ENCODE data around the gene SEC31B. TPM values are rescaled to one million over a fixed set of nuclear protein-coding genes. Genes with fewer than 3 reads are reported as not detected.
A peak's percentile ranks its signal among the peaks of the same experiment; 100 is the strongest.

The SEC31B gene, protein sequence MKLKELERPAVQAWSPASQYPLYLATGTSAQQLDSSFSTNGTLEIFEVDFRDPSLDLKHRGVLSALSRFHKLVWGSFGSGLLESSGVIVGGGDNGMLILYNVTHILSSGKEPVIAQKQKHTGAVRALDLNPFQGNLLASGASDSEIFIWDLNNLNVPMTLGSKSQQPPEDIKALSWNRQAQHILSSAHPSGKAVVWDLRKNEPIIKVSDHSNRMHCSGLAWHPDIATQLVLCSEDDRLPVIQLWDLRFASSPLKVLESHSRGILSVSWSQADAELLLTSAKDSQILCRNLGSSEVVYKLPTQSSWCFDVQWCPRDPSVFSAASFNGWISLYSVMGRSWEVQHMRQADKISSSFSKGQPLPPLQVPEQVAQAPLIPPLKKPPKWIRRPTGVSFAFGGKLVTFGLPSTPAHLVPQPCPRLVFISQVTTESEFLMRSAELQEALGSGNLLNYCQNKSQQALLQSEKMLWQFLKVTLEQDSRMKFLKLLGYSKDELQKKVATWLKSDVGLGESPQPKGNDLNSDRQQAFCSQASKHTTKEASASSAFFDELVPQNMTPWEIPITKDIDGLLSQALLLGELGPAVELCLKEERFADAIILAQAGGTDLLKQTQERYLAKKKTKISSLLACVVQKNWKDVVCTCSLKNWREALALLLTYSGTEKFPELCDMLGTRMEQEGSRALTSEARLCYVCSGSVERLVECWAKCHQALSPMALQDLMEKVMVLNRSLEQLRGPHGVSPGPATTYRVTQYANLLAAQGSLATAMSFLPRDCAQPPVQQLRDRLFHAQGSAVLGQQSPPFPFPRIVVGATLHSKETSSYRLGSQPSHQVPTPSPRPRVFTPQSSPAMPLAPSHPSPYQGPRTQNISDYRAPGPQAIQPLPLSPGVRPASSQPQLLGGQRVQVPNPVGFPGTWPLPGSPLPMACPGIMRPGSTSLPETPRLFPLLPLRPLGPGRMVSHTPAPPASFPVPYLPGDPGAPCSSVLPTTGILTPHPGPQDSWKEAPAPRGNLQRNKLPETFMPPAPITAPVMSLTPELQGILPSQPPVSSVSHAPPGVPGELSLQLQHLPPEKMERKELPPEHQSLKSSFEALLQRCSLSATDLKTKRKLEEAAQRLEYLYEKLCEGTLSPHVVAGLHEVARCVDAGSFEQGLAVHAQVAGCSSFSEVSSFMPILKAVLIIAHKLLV
- 10 to 100 TPM; 17.5 to 26.5 (median 20.5) TPM for polyA plus RNA-seq (ENCODE audit: insufficient read depth in 1 of 5, insufficient read length in 5 of 5, low replicate concordance in 1 of 5)
- long read RNA-seq, donor 1 = 0 reads
- long read RNA-seq, donor 2 = 0 reads
- long read RNA-seq, donor 3, partial matches to known transcripts = 0 of 1 reads
- long read RNA-seq, donor 3, other reads (novel, unspliced or antisense) = 0 of 1 reads
- long read RNA-seq, donor 4 = 0 reads
- long read RNA-seq, donor 5, partial matches to known transcripts = 5 of 5 reads
- long read RNA-seq, donor 5, other reads (novel, unspliced or antisense) = 0 of 5 reads
- long read RNA-seq, donor 6, partial matches to known transcripts = 0 of 2 reads
- long read RNA-seq, donor 6, other reads (novel, unspliced or antisense) = 0 of 2 reads
- long read RNA-seq, donor 7 = 0 reads
- long read RNA-seq, donor 8 = 0 reads

DNA sequence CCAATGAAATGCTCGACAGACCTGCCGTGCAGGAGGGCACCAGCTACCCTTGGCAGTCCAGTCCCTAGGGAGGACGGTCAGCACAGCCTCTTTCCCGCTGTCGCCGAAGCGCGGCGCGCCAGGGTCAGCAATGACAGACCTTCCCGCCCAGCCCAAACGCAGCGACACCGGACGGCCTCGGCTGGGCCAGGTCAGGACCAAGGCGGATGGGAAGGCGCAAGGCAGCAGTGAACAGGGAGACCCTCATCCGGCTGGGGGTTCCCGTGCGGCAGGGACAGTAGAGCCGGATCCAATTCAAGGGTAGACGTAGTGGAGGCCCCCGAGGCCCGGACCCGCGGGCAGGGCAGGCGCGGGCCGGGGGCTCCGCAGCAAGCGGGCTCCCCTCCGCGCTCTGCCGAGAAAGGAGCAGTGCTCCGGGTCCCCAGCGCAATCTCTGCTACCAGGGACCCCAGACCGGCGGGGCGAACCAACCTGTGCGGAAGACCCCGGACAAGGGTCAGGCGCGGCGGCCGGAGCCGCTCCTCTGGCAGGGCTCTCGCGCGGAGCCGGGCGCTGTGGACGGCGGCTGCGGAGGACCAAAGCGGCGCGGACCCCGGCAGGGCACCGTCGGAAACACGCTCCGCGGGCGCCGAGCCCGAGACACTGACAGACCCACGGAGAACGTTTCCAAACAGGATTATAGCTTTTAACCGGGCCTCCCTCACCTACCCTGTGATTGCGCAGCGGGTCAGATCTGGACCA is at the start of gene SEC31B:
TSS of gene SEC31B (minus strand) at position 551 of the 741 bp plus-strand sequence. CDS start 2,909 bp downstream, outside the sequence.
- DNase-seq = no peak

DNA sequence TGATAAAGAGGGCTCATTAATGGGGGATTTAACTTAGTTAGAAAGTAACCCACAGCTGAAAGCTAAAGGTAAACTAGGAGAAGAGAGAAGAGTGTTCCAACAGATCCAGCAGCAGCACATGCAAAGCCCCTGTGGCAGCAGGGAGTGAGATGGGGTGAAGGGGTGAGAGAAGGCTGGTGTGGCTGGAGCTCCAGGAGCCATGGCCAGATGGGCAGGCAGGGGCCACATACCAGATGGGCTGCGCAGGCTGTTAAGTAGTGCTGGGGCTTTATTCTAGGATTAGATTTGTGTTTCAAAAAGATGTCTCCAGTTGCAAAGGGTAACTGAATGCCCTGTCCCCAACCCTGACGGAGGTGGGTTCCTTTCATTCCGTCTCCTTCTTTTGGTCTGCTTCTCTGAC is 49.3 kb upstream of the SEC31B start:
- DNase-seq = no peak

DNA sequence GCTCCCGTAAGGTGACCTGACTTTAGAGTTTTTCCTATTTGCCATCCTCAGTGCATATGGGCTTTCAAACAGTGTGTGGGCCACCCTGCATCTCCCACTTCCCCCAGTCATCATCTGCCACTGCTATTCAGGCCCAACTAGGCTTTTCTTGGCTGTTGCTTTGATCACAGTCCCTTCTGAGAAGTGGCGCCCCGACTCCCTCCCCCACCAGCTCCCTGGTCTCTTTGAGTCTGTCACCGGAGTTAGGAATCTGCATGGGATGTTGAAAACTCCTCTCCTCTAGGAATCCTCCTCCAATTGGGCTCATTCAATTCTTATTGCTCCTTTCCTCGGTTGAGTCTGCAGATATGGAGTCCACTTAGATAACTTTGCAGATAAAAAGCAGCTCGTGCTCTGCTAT is 48.2 kb upstream of the SEC31B start:
- no peak for DNase-seq

DNA sequence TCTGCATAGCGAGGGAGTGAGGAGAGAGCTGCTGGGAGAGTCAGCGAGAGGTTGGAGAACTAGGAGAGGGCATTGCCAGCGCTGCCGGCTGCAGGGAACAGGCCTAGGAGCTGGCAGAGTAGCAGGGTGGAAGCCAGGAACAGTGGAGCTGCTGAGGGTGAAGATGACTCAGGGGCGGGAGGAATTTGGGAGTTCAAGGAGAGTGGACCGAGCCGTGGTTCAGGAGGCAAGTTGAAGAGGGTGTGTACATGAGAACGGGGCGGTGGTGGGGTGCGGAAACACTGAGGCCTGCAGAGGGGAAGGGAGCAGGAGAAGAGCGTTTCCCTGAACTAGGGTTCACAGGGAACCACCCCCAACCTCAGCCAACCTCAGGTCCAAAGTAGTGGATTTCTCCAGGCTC is 47.6 kb upstream of the SEC31B start:
- DNase-seq = no peak

DNA sequence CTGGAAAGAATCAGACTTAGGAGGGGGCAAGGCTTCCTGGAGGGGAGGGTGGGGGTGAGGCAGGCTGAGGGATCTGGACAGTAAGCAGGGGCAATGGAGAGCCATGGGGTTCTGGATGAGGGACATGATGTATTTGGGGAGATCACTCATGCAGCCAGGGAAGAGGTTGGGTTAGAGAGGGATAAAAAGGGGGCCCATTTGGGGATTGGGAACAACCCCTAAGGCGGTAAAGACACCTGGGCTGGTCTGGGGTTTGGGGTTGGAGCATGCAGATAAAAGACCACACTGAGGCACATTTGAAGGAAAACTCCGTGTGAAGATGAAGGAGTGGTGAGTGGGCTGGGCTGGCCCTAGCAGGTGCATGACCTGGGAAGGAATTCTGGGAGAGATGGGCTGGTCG is 46.9 kb upstream of the SEC31B start:
- no peak for DNase-seq

DNA sequence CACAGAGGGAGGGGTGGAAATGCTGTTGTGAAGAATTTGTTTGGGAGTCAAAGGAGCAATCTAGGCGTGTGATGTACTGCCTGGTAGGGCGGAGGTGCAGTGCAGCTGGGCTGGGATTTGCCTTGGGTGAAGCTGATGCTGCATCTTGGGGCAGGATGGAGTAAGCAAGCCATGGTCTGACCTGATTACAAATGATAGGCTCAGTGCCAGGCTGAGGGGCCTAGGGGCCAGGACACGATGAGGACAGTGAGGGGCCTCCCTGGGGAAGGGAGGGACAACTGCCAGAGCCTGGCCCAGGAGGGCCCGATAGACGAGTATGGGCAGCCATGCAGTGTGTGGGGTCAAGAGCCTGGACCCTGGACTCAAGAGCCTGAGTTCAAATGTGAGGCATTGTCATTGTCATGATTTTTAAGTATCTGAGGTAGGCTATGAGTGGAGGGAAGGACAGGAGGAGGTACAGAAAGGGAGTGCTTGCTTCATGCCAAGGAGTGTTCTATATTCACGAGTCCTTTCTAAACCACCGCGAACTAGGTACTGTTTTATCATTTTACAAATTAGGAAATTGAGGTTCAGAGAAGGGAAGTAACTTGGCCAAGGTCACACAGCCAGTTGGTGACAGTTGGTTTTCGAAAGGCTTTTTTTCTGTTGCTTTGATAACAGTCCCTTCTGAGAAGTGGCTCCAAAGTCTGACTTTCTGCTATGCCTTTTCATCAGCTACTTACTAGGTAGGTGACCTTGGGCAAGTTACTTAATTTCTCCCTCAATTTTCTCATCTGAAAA is 45.7 kb upstream of the SEC31B start:
- DNase-seq = no peak

DNA sequence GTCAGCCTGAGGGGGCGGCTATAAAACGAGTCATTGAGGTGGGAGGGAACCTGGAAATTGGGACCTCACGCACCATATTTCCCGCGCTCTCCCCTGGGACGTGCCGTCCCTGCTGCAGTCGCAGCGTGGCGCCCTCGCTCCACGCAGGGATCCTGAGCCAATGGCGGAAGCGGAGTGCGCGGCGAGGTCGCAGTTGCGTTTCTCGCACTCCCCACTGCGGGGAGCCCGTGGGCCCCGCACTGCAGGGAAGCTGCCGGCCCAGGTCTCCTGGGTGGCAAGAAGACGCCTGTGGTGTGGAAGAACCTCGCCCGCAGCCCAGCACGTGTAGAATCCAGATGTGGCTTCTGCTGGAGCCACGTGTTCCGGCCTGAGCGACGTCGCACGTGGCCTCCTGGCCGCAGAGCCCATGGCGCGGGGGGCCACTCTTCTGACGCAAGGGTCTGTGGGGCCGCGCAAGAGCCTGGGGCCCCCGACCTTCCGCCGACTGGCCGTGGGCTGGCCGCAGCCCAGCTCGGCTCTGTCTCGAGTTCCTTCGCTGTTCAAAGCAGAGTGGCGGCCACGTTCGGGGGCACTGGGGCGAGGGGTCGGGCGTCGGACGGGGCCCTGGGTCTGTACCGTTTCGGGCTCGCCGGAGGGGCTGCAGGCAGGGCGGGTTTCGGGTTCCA is 42.5 kb upstream of the SEC31B start:
- DNase-seq = peak; percentile 71 to 73

DNA sequence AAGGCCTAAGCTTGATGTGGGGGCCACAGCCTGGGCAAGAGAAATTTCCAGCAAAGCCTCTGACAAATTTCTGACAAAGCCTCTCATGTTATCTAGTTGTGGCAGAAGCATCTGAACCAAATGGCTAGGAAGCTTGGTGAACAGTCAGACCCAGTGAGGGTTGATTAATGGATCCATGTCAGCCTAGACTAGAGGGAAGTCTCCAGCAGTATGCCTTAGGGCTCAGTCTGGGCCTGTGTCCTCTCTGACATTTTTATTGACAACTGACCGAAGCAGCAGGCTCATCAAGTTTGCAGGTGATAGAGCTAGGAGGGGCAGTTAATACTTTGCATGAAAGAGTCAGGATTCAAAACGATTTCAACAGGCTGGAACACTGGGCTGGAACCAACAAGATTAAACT is 41.3 kb upstream of the SEC31B start:
- DNase-seq = no peak

DNA sequence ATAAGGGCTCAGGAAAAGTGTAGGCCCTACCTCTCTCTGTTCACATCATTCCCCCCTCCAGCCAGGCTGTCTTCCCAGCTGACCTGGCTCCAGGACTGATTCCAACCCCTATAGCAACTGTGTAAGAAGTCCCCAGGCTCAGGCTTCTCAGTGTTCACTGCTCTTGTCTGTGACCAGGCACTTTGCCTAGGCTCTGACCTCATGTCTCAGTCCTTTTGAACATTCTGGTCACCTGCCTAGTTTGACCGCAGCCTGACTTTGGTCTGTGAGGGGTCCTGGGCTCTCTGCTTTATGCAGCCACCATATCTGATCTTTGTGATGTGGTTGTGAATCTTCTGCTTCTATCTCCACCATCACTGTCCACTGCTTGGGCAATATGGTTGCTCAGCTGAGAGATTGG is 40.6 kb upstream of the SEC31B start:
- DNase-seq = no peak

DNA sequence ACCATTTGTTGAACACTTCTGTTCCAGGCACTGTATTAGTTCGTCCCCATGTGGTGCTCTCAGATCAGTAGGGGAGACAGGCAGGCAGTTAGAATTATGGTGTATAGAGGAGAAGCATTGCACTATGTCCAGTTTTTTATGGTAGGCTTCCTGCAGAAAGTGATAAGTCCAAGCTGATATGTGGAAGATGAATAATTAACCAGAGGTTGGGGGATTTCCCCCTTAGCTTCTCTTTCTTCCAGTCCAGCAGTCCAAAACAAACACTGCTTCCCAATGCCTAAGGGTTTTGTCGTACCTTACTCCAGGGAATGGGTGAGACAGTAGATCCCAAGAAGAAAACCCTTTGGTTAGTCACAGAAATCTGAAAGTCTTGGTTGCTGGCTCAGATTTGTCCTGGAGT is 35.2 kb upstream of the SEC31B start:
- no peak for DNase-seq

DNA sequence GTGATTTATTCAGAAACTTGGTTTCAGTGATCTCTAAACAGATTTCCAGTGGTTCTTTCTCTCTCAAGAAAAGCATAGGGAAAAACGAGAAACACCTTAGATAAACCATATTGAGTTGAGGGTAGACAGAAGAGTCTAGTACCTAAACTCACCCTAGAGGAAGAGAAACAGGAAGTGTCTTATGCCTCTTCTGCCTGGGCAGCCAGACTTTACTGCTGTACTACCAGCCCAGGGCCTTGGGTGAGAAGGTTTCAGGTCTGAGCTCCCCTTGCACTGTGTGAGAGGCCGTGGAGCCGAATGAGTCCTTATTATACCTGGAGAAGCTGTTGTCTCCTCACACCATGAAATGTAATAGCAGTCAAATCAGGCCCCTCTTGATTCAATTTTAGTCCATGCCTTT is 34.3 kb upstream of the SEC31B start:
- DNase-seq = no peak

DNA sequence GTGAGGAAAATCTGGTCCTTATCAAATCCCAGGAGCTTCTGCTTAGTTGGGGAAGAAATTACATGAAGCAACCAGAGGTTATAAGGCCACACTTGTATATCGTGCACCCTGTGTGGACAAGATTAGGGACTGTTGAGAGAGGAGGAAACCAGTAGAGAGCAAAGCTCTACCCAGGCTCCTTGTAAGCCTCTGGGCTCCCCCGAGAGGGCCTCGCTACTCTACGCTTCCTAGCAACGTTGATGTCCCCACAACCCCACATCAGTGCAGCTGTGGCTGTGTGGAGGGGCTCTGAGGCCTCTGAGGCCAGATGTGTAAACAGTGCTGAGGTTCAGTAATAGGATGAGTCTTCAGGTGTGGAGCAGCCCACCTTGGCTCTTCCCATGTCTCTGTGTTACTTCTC is 32.1 kb upstream of the SEC31B start:
- no peak for DNase-seq

DNA sequence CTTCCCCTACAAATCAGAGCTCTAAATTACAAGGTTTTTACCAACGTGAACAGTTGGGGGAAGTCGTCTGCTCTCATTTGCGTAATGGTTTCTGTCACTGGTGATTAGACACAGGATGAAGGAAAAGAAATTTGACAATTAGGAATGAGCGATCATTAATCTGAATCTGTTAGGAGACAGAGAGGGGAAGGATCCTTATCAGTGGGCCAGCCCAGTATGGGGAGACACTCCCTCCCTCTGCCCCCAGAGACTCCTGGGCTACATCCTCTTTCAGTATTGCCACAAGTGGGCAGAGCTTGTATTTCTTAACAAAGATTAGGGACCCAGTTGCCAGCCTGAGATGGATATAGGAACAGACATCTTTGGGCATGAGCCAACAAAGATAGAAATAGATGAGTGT is 31.5 kb upstream of the SEC31B start:
- no peak for DNase-seq

DNA sequence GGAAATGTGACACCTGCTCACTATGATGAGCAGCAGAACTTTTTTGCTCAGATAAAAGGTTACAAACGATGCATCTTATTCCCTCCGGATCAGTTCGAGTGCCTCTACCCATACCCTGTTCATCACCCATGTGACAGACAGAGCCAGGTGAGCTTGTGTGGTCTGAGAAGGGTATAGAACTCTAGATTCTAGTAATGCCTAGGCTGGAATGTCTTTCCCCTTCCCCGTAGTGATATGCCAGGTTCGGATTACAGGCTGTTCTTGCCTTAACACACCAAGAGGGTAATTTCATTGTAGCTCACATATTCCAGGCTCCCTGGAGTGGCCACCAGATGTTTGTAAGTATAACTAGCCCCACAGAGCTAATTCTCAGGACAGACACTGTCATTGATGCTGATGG is 25.3 kb upstream of the SEC31B start:
- DNase-seq = no peak

DNA sequence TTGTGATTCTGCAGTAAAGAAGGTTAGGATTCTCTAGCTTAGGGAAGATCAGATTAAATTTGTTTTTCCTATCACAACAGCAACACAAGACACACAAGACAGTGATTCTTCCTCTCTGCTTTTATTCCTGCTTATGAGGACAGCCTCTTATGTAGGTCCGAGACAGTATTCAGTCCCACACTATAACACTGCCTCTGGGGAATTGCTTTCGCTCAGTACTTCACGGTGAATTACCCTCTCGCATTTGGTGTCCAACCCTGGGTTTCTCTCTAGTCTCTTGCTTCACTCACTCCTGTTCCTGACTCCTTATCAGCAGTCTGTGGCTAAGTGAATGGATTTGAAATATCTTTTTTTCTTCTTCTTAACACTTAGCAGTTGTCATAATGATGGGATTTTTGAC is 17.8 kb upstream of the SEC31B start:
- no peak for DNase-seq

DNA sequence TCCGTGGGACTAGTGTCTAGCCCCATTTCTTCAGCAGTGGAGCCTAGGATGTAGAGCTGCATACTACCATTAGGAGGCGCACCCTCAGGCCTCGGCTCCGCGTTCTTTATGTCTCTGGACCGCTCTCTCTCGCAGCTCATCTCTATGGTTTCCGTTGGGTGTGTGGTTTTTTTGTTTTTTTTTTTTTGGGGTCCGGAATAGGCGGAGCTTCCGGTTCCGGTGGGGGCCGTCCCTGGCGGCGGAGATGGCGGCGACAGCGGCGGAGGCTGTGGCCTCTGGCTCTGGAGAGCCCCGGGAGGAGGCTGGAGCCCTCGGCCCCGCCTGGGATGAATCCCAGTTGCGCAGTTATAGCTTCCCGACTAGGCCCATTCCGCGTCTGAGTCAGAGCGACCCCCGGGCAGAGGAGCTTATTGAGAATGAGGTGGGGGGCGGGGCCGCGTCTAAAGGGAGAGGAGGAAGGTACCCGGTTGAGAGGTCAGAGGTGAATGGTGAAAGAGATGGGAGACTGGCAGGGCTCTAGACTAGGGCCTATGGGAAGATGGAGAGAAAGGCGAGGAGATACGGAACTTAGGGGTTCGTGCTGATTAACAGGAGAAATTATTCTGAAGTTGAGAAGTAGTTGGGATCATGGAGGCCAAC is 16.2 kb upstream of the SEC31B start, which contains the start of gene HIF1AN:
TSS of gene HIF1AN (plus strand) at position 229 of the 639 bp plus-strand sequence. CDS start at position 245, 16 bp downstream.
- peak; percentile 91 to 93 for DNase-seq

DNA sequence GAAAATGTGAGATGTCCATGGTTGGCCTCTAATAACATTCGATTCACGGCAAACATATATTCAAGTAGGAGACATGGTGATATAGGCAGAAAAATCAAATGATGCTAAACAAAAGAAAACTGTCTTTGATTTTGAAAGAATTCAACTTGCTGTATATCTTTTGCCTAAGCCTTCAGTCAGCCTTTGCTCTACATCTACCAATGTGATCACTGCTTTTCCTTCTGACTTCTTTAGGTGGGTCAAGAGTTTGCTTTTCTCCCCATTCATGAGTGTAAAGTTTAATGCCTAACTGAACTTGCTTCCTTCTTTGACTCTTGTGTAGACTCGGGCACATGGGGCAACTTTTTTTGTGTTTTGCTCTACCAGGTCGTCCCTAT is 15.7 kb upstream of the SEC31B start:
- DNase-seq = no peak

DNA sequence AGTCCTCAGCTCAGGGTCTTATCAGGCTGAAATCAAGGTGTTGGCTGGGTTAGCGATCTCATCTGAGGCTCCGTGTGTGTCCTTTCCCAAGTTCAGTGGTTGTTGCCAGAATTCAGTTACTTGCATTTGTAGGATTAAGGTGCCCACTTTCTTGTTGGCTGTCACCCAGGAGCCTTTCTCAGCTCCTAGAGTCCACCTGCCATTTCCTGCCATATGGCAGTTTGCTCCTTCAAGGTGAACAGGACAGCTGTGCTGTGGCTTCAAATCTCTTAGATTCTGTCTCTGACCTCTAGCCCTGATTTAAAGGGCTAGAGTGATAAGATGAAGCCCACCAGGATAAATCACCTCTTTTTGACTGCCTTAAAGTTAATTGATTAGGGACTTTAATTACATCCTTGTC is 15.1 kb upstream of the SEC31B start:
- DNase-seq = no peak

DNA sequence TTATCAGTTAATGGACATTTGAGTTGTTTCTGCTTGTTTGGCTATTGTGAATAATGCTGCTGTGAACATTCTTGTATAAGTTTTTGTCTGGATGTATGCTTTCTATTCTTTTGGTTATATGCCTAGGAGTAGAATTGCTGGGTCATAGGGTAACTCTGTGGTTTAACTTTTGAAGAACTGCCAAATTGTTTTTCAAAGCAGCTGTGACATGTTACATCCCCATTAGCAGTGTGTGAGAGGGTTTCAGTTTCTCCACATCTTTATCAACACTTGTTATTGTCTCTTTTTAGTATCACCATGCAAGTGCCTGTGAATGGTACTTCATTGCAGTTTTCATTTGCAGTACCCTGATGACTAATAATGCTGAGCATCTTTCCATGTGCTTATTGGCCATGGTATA is 12.1 kb upstream of the SEC31B start:
- no peak for DNase-seq
